Breast epithelium (tissue), 3 donors: ENCODE data around the gene STMN1.

Experiments
- POLR2AphosphoS5 ChIP-seq, 3 donors: sonication (generic); formaldehyde crosslinking; IDR thresholded peaks; one replicate each; pipeline ENCODE4 v1.6.1; 2017; ENCODE audit warnings: antibody characterized with exemption in 3 of 3
- TF ChIP-seq, protein P1 (sequence below), 3 donors: fragments of 450-650 bp; IDR thresholded peaks; one replicate each; pipeline ENCODE4 v1.5.1; 2016 to 2017; ENCODE audit warnings: antibody characterized with exemption in 3 of 3, mild to moderate bottlenecking in 3 of 3, moderate library complexity in 3 of 3

GRCh38 chr1:25862785-25863485, 43.3 kb downstream of the STMN1 start:
- TF ChIP-seq, protein P1, sequence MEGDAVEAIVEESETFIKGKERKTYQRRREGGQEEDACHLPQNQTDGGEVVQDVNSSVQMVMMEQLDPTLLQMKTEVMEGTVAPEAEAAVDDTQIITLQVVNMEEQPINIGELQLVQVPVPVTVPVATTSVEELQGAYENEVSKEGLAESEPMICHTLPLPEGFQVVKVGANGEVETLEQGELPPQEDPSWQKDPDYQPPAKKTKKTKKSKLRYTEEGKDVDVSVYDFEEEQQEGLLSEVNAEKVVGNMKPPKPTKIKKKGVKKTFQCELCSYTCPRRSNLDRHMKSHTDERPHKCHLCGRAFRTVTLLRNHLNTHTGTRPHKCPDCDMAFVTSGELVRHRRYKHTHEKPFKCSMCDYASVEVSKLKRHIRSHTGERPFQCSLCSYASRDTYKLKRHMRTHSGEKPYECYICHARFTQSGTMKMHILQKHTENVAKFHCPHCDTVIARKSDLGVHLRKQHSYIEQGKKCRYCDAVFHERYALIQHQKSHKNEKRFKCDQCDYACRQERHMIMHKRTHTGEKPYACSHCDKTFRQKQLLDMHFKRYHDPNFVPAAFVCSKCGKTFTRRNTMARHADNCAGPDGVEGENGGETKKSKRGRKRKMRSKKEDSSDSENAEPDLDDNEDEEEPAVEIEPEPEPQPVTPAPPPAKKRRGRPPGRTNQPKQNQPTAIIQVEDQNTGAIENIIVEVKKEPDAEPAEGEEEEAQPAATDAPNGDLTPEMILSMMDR (IDR thresholded peaks at IDR 0.05) = no peak
- TF ChIP-seq POLR2AphosphoS5 (IDR thresholded peaks at IDR 0.05) = no peak
